GM12872 (cell line): Measurements from ENCODE around the gene ARF1.

ENCODE experiments used
- CTCF ChIP-seq: IDR thresholded peaks from 3 replicates; pipeline ENCODE4 v1.5.1; 2011; ENCODE audit warnings: low read depth, mild to moderate bottlenecking, low read length, moderate library complexity; ENCODE audit not compliant: insufficient read depth

Gene ARF1

DNA sequence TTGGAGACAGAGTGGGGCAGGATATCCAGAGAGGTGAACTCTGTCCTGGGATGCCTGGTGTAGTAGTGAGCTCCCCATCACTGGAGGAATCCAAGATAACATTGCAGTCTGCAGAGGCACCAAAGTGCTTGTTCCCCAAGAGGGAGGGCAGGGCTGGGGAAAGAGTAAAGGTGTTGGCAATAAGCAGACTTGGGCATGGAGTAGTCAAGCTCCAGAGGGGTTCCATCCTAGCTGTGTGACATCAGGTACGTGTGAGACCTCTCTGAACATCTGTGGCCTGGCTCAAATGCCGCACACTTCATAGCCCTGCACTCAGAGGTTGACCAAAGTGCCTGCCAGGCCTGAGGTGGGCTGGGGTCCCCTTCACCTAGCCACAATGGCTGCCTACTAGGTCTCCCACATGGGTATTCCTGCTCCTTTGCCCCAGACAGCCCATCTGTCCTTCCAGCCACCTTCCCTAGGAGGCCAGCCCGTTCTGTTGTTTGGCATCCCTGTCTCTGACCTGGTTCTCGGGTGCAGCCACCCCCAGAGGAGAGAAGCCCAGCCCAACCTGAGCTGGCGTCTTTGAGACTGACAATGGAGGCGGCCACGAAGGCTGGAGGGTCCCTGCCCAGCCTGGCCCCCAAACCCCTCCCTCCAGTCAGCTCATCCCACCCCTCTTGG lies 2.8 kb upstream of the ARF1 start:
- no peak for TF ChIP-seq CTCF

- no peak for TF ChIP-seq CTCF
Measured at GRCh38 chr1:228081144-228081543, 1.4 kb upstream of the ARF1 start.

GRCh38 chr1:228081578-228082213 lies 812 bp upstream of the ARF1 start:
- TF ChIP-seq CTCF = no peak

GRCh38 chr1:228082918-228083870 lies 686 bp downstream of the ARF1 start:
- no peak for TF ChIP-seq CTCF

GRCh38 chr1:228083871-228084278 lies 1.4 kb downstream of the ARF1 start:
- no peak for TF ChIP-seq CTCF

- no peak for TF ChIP-seq CTCF
Measured at GRCh38 chr1:228084325-228084724, 1.8 kb downstream of the ARF1 start.

DNA sequence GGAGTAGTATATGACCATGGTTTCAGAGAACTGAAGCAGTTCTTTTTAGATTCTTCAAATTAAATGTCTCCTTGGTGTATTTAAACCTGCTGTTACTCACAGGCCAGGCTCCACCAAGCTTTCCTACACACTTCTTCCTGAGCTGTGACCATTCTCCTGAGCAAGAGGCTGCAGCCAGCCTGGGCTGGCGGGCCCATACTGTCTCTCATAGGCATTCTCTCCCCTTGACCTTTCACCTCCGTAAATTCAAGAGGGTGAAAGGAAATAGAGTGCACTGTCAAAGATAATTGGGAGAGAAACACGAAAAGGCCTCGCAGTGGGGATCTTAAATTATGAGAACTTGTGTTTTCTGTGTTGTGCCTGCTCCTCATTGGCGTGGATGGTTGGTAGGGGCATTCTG lies 2.3 kb downstream of the ARF1 start:
- TF ChIP-seq CTCF = no peak
